HCT116 (cell line): ENCODE measurements around the gene ITGAV. TPM values are rescaled to one million over a fixed set of nuclear protein-coding genes. Genes with fewer than 3 reads are reported as not detected.

Source experiments
- ATAC-seq: fragments of 200-7000 bp; cut with Tn5 transposase; 2 replicates; pipeline ENCODE4 v1.9.1; 2020; ENCODE audit warnings: mild to moderate bottlenecking, moderate library complexity
- BruUV-seq: library from RNA; stranded (reverse); fragments of 400-500 nt; replicated peaks from 2 replicates; lab custom pipeline; 2021; lab: Mats Ljungman, UMichigan
- CTCF ChIA-PET: fragments of 300-600 bp; sonication (Branson Sonifier 250); formaldehyde crosslinking; loops from one replicate; lab custom pipeline; 2021; ENCODE audit warnings: antibody characterized with exemption; lab: Charles Lee
- POLR2A ChIA-PET: fragments of 300-600, 350-600 bp; sonication (Branson Sonifier 250); formaldehyde crosslinking; loops from one replicate; lab custom pipeline; 2021; ENCODE audit warnings: antibody characterized with exemption; lab: Charles Lee
- RAD21 ChIA-PET, 2 experiments: fragments of 300-600 bp; sonication (Branson Sonifier 250); formaldehyde crosslinking; loops; one replicate each; lab custom pipeline; 2023; ENCODE audit warnings: low total read pairs in 2 of 2; ENCODE audit not compliant: uncharacterized antibody in 2 of 2, unreplicated experiment in 2 of 2, low non-redundant PET in 1 of 2; lab: Charles Lee
- DNase-seq: peaks from one replicate; pipeline ENCODE4 v3.0.0-alpha.2; 2010; ENCODE audit warnings: low read depth, low spot score
- H2AFZ ChIP-seq: fragments of 200-600 bp; shearing (Covaris generic), sonication (generic); 2 replicates; pipeline ENCODE4 v1.6.1; 2017; ENCODE audit warnings: low read depth, mixed run types, mixed read lengths, antibody characterized with exemption, low read length; ENCODE audit not compliant: poor library complexity, severe bottlenecking
- H3K27ac ChIP-seq: 2 replicates; pipeline ENCODE4 v1.5.1; 2012; ENCODE audit warnings: low read depth, low read length
- H3K27me3 ChIP-seq: fragments of 200-600 bp; sonication (generic); 2 replicates; pipeline ENCODE4 v1.6.1; 2016; ENCODE audit warnings: mixed run types, low read length, mixed read lengths; ENCODE audit not compliant: insufficient read depth
- H3K36me3 ChIP-seq, 2 experiments: fragments of 200-500 bp in 1 of 2; fragments of 200-600 bp in 1 of 2; sonication (Bioruptor generic) in 1 of 2; sonication (generic) in 1 of 2; 2 replicates each; pipeline versions ENCODE4 v1.5.1 to v1.6.1; 2014 to 2016; ENCODE audit warnings: low read length in 2 of 2, inconsistent platforms in 1 of 2, mixed read lengths in 1 of 2, mixed run types in 1 of 2; ENCODE audit not compliant: insufficient read depth in 2 of 2, control insufficient read depth in 1 of 2
- H3K4me1 ChIP-seq, 2 experiments: fragments of 200-600 bp in 1 of 2; sonication (generic) in 1 of 2; 2 replicates each; pipeline versions ENCODE4 v1.5.1 to v1.6.1; 2012 to 2017; ENCODE audit warnings: low read length in 2 of 2, inconsistent platforms in 1 of 2, mild to moderate bottlenecking in 1 of 2, mixed read lengths in 1 of 2, mixed run types in 1 of 2, moderate library complexity in 1 of 2; ENCODE audit not compliant: insufficient read depth in 2 of 2, control insufficient read depth in 1 of 2
- H3K4me2 ChIP-seq: fragments of 200-600 bp; sonication (generic); 2 replicates; pipeline ENCODE4 v1.6.1; 2017; ENCODE audit warnings: mixed run types, low read length, mixed read lengths
- H3K4me3 ChIP-seq, 2 experiments: fragments of 200-600 bp in 1 of 2; sonication (generic) in 1 of 2; replicated peaks in 1 of 2; 2 replicates each; pipeline ENCODE4 v1.5.1; 2011 to 2016; ENCODE audit warnings: low read length in 2 of 2, control low read depth in 1 of 2, low read depth in 1 of 2, mild to moderate bottlenecking in 1 of 2, mixed read lengths in 1 of 2, mixed run types in 1 of 2
- H3K79me2 ChIP-seq: fragments of 200-600 bp; sonication (generic); 2 replicates; pipeline ENCODE4 v1.6.1; 2017; ENCODE audit warnings: mild to moderate bottlenecking, mixed run types, low read length, moderate library complexity, mixed read lengths; ENCODE audit not compliant: insufficient read depth
- H3K9ac ChIP-seq: fragments of 200-600 bp; sonication (generic); 2 replicates; pipeline ENCODE4 v1.6.1; 2016; ENCODE audit warnings: low read length, mixed read lengths
- H3K9me2 ChIP-seq: fragments of 200-600 bp; sonication (generic), shearing (Covaris generic); 2 replicates; pipeline ENCODE4 v1.6.1; 2017; ENCODE audit warnings: mixed run types, mild to moderate bottlenecking, moderate library complexity; ENCODE audit not compliant: insufficient read depth
- H3K9me3 ChIP-seq, 2 experiments: fragments of 200-500 bp in 1 of 2; fragments of 200-600 bp in 1 of 2; sonication (Bioruptor generic) in 1 of 2; sonication (generic) in 1 of 2; 2 replicates each; pipeline ENCODE4 v1.6.1; 2014 to 2017; ENCODE audit warnings: low read length in 2 of 2, mixed read lengths in 2 of 2, inconsistent platforms in 1 of 2, low read depth in 1 of 2, mild to moderate bottlenecking in 1 of 2, mixed run types in 1 of 2, moderate library complexity in 1 of 2; ENCODE audit not compliant: control insufficient read depth in 1 of 2, insufficient read depth in 1 of 2
- H4K20me1 ChIP-seq: fragments of 200-600 bp; sonication (generic), shearing (Covaris generic); 2 replicates; pipeline ENCODE4 v1.6.1; 2017; ENCODE audit warnings: mixed run types, mild to moderate bottlenecking, moderate library complexity; ENCODE audit not compliant: insufficient read depth
- ATF3 ChIP-seq: IDR thresholded peaks from 2 replicates; pipeline ENCODE4 v1.6.1; 2012
- ELF1 ChIP-seq: IDR thresholded peaks from 2 replicates; pipeline ENCODE4 v1.6.1; 2012; ENCODE audit warnings: low read depth, borderline replicate concordance
- EZH2phosphoT487 ChIP-seq: fragments of 200-600 bp; IDR thresholded peaks from 2 replicates; pipeline ENCODE4 v1.6.1; 2018; ENCODE audit warnings: antibody characterized with exemption, borderline replicate concordance
- FOSL1 ChIP-seq: IDR thresholded peaks from 2 replicates; pipeline ENCODE4 v1.6.1; 2012; ENCODE audit warnings: low read depth
- MAX ChIP-seq: IDR thresholded peaks from 2 replicates; pipeline ENCODE4 v1.6.1; 2012
- POLR2A ChIP-seq: IDR thresholded peaks from 2 replicates; pipeline ENCODE4 v1.7.0; 2011; ENCODE audit warnings: borderline replicate concordance; ENCODE audit not compliant: insufficient read depth, insufficient read length; ENCODE audit errors: extremely low read depth
- REST ChIP-seq: IDR thresholded peaks from 2 replicates; pipeline ENCODE4 v1.6.1; 2012; ENCODE audit warnings: low read depth
- SIN3A ChIP-seq: IDR thresholded peaks from 2 replicates; pipeline ENCODE4 v1.6.1; 2012; ENCODE audit warnings: low read depth
- SP1 ChIP-seq: IDR thresholded peaks from 2 replicates; pipeline ENCODE4 v1.6.1; 2012; ENCODE audit warnings: low read depth
- SRF ChIP-seq: IDR thresholded peaks from 2 replicates; pipeline ENCODE4 v1.6.1; 2012; ENCODE audit warnings: low read depth
- TCF7L2 ChIP-seq: IDR thresholded peaks from 2 replicates; pipeline ENCODE4 v1.7.0; 2011; ENCODE audit warnings: borderline replicate concordance, inconsistent platforms; ENCODE audit not compliant: insufficient read depth, insufficient read length; ENCODE audit errors: extremely low read depth
- ZBTB33 ChIP-seq: IDR thresholded peaks from 2 replicates; pipeline ENCODE4 v1.6.1; 2011; ENCODE audit warnings: mild to moderate bottlenecking, low read length, moderate library complexity; ENCODE audit not compliant: insufficient replicate concordance; ENCODE audit errors: extremely low read depth
- intact Hi-C: fragments of 100-400 bp; cut with micrococcal nuclease; formaldehyde crosslinking; loops from 2 replicates; pipeline ENCODE4 v1.10.0; 2022
- total RNA-seq: library from RNA; stranded (reverse); gene quantifications from one replicate; pipeline ENCODE4 v1.2.1, GENCODE V29; 2021; ENCODE audit not compliant: unreplicated experiment

Gene ITGAV
- total RNA-seq, 1 experiment from 2014 or later, result 36.3 TPM

GRCh38 chr2:186675380-186675779 is 85.5 kb downstream of the ITGAV start:
- intact Hi-C loops, result no loop called here
- ChIA-PET RAD21 (no interaction called here), POLR2A (no interaction called here), CTCF (no interaction called here)
- H3K9me3 ChIP-seq, result no peaks in the 10 kb centered on the region
- H3K27ac ChIP-seq, result no peak overlapping the region
- no peaks in the 10 kb centered on the region for H3K79me2 ChIP-seq
- no peaks in the 10 kb centered on the region for H3K9me2 ChIP-seq
- H3K36me3 ChIP-seq, result peaks cover 7 to 12% of the 10 kb centered on the region in 2 experiments; a peak in 2 of 4 replicates
- H3K27me3 ChIP-seq, result no peaks in the 10 kb centered on the region
- no peak overlapping the region for H2AFZ ChIP-seq
- ATAC-seq (no peak), DNase-seq (no peak)
- no peak overlapping the region for H3K9ac ChIP-seq
- no peak overlapping the region for H3K4me3 ChIP-seq
- TF ChIP-seq ZBTB33, result no peak
- no peak for TF ChIP-seq SP1
- TF ChIP-seq TCF7L2, result no peak
- TF ChIP-seq FOSL1, result no peak
- no peak for TF ChIP-seq SIN3A
- no peak for TF ChIP-seq SRF
- no peak for TF ChIP-seq EZH2phosphoT487
- no peak for TF ChIP-seq ELF1
- no peak for TF ChIP-seq ATF3
- no peak for TF ChIP-seq POLR2A
- no peak for TF ChIP-seq MAX
- TF ChIP-seq REST, result no peak
- H3K4me2 ChIP-seq, result no peak overlapping the region
- H4K20me1 ChIP-seq, result no peaks in the 10 kb centered on the region
- no TSS peak for BruUV-seq
- no peaks in the 10 kb centered on the region for H3K4me1 ChIP-seq
